HG02642 (cell line): Measurements from ENCODE around the gene IPPK.
"Not testable (repeated sequence)": the region's sequence is repeated elsewhere in the genome, so short reads cannot be mapped to it uniquely, and the experiment has no call there.

Source experiments
- ATAC-seq: cut with Tn5 transposase; IDR thresholded peaks from one replicate; pipeline ENCODE4 v1.9.1; 2021; ENCODE audit warnings: mild to moderate bottlenecking; ENCODE audit not compliant: unreplicated experiment, poor library complexity

Gene IPPK

DNA sequence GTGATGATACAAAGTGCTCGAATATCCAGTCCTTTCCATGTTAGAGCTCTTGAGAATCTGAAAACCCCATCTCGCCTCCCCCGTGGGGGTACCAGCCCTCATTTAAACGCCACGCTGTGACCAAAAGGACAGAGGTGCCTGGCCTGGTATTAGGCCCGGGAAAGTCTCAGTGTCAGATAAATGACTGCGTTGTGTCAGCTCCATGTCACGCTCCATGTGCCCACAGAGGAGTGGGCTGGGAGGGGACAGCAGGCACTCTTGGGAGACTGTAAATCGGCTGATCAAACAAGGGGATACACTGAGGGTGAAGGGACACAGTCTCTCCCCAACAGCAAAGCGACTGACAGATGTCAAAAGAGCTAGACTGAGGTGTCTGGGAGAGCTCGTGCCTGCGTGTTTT is 68.5 kb downstream of the IPPK start:
- no peak for ATAC-seq

DNA sequence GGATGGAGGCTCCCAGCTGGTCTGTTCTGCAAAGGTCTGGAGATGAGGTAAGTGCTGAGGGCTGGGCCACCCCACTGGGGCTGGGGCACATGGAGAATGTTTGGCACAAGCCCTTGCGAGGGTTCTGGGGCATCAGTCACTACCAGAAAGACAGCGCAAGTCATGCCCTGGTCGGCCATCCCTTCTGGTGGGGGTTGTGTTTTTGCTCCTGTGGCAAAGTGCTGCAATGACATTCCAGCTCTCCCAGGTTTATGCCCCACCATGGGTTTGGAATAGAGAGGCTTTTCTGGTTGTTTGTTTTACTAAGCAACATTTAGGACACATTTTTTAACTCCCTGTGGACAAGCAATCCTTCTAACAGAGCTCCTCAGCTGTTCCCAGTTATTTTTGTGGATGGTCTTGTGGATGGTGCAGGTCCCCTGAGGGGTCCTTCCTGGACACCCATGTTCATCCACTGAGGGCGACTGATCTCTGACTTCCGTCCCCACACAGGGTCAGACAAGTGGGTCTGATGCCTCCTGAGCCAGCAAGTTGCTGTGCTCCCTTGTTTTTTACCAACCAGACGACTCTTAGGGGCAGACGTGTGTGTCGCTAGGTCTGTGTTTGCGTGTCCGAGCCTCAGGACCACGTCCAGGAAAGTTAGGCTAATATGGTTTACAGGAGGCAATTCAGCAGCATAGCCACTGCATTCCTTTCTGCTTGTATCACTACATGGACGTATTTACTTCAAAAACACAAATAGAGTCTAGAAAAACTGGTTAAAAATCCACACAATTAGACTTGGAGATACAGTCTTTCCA is 69.3 kb downstream of the IPPK start:
- ATAC-seq = no peak

DNA sequence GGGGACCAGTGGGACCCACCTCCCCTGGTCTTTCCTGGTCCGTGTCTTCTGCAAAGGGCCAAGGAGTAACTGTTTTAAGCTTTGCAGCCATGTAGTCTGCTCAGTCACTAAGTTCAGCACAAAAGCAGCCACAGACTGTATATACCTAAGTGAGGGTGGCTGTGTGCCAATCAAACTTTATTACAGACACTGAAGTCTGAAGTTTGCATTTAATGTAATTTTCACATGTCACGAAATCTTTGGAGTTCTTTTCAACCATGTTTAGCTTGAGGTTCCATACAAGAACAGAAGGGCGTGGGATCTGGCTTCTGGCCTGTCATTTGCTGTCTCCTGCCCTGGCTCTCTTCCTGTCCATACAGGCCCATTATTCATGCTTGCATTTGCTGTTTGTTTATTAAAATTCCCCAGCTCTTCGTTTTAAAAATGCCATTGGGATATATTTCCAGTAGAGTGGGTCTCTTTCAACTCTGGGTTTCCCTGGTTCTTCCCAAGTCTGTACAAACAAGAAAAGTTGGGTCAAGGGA is 69.9 kb downstream of the IPPK start:
- ATAC-seq = no peak

DNA sequence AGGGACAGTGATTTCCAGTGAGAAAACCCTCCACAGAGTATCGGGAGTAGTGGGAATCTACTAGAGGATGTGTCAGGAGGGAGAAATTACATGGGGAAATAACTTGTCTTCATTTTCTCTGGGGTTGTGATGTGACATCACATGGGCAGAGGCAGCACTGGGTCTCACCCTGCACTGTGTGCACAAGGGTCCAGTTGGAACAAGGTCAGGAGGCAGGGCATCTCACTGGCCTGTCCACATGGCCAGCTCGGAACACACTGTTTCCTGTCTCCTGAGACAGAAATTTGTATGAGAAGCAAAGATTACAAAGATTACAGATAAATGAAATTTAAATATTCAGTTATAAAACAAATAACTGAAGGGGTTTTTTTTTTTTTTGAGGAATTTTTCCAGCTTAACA is 71.5 kb downstream of the IPPK start:
- no peak for ATAC-seq

DNA sequence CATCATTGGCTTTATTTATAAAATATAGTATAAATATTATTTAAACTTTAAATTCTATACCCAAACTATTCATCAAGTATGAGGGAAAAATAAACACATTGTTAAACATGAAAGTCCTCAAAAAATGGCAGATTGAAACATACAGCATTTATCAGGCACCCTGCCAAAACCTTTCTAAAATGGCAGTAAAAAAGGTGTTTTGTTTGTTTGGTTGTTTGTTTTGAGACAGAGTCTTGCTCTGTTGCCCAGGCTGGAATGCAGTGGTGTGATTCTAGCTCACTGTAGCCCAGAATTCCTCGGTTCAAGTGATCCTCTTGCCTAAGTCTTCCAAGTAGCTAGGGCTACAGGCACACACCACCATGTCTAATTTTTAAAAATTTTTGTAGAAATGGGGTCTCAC is 74.0 kb downstream of the IPPK start:
- no peak for ATAC-seq

DNA sequence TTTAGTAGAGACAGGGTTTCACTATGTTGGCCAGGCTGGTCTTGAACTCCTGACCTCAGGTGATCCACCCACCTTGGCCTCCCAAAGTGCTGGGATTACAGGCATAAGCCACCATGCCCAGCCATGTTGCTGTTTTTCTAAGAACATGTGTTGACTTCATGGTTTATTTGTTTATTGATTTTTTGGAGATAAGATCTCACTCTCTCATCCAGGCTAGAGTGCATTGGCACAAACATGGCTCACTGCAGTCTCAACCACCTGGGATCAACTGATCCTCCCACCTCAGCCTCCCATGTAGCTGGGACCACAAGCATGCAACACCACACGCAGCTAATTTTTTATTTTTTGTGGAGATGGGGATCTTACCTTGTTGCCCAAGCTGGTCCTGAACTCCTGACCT is 74.9 kb downstream of the IPPK start:
- not testable (repeated sequence) for ATAC-seq

DNA sequence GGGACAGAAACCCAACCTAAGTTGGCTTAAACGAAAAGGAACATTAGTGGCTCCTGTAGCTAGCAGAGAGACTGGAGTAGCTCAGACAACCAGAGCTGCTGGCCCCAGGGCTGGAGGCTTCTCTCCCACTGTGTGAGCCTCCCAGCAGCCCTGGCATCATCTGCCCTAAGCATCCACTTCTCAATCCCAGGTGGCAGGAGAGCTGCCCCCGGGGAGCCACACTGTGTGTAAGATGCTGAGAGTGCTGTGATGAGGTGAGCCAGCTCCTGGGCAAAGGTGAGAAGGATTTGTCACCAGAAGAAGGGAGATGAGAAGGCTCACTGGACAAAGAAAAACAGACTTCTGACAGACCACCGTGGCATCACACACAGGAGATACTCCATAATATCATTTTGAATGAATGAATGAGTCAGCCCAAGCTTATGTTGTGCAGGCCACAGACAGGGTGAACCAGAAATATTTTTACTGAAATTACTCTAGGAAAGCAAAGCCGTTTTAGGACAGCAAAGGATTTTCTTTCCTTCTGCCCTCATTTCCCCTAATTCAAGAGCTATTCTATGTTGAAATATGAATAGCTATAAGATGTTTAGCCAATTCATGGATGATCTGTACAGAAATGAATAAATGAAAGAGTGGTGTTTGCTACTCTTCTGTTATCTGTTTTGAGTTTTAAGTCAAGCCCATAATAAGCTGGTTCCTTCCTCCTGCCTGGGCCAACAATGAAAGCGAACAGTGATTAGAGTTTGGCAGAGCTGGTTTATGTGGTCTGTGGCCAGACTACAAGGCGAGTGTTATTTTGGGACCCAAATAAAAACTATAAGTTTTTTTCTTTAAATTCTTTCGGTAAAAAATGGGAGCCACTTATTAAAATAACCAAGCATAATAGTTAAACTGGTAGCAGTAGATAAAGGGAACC is 76.7 kb downstream of the IPPK start:
- no peak for ATAC-seq

DNA sequence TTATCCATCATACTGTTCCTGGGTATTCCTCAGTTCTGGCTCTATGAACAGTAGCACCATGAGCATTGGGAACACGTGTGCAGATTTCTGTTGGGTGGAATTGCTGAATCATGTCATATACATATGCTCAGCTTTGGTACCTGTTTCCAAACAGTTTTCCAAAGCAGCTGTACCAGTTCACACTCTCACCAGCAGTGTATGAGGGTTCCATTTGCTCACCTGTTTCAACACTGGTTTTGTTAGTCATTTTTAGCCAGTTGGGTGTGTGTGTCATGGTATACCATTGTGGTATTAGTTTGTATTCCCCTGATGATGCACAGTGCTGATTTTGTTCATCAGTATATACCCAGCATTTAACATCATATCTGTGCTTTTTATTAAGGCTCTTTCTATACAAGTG is 77.4 kb downstream of the IPPK start:
- ATAC-seq = no peak

DNA sequence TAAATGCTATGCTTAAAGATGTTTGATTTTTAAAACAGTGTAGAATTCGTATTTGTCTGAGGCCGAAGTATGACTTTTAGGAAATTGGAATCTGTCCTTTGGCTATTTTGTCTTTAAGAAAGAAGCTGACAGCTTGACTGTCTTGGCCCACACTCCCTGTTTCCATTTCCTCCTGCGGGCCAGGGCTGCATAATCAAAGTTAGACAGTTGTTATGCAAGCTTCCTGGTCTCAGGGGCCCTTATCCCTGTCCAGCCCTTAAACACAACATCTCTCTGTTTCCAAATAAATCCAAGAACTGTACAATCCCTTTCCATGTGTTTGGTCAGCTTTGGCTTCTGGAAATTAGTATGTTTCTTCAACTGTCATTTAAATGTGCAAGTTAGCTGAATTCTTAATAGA is 79.6 kb downstream of the IPPK start:
- no peak for ATAC-seq

DNA sequence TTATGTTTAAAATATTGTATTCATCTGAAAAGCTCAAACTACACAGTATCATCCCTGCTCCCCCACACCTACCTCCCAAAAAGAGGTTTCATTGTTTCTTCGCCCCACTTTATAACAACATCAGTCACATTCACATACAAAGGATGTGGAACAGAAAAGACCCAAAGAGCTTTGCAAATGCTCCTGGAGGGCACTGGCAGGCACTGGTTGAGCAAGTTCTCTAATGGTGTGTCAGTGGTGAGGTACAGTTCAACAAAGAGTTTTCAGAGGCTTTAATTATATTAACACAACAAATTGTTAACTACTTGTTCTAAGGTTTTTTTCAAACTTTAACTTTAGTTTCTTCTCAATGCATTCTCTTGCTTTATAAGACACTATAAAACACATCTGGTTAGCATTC is 80.0 kb downstream of the IPPK start:
- ATAC-seq = no peak

DNA sequence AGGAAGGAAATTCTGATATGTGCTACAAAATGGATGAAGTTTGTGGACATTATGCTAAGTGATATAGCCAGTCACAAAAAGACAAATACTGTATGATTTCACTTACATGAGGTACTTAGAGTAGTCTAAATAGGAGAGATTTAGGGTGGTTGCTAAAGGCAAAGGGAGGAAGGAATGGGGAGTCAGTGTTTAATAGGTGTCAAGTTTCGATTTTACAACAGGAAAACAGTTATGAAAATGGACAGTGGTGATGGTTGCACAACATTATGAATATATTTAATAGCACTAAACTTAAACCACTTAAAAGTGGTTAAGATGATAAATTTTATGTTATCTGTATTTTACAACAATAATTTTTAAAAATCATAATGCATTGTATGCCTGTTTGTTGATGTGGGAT is 93.8 kb downstream of the IPPK start:
- ATAC-seq = no peak

DNA sequence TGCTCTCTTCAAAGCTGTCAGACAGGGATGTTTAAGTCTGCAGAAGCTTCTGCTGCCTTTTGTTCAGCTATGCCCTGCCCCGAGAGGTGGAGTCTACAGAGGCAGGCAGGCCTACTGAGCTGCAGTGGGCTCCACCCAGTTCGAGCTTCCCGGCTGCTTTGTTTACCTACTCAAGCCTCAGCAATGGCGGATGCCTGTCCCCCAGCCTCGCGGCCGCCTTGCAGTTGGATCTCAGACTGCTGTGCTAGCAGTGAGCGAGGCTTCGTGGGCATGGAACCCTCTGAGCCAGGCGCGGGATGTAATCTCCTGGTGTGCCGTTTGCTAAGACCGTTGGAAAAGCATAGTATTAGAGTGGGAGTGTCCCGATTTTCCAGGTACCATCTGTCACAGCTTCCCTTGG is 96.3 kb downstream of the IPPK start:
- ATAC-seq = not testable (repeated sequence)

DNA sequence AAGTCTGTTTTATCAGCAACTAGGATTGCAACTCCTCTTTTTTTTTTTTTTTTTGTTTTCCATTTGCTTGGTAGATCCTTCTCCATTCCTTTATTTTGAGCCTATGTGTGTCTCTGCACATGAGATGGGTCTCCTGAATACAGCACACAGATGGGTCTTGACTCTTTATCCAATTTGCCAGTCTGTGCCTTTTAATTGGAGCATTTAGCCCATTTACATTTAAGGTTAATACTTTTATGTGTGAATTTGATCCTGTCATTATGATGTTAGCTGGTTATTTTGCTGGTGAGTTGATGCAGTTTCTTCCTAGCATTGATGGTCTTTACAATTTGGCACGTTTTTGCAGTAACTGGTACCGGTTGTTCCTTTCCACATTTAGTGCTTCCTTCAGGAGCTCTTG is 98.1 kb downstream of the IPPK start:
- ATAC-seq = not testable (repeated sequence)

DNA sequence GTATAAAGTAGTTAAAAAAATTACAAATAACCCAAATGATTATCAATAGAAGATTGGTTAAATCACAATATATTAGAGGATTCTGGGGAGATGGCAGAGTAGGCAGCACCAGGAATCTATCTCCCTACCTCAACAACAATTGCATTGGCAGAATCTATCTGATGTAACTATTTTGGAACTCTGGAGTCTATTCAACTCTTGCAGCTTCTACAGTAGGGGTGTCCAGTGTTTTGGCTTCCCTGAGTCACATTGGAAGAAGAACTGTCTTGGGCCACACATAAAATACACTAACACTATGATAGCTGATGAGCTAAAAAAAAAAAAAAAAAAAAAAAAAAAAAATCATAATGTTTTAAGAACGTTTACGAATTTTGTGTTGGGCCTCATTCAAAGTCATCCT is 104.9 kb downstream of the IPPK start:
- ATAC-seq = no peak

DNA sequence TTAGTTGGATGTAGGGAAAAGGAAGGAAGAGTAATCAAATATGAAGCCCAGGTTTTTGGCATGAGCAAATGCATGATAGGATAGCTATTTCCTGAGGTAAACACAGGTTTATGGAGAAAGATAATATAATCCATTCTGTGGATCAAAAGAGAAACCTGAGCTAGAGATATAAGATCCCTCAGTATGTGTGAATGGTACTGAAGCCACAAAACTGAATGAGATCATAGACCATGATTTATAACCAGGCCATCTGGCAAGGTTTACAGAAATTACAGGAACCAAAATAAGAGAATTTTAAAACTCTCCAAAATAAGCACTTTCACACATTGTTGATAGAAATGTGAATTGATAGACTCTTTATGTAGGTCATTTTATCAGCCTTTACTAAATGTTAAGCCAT is 105.4 kb downstream of the IPPK start:
- no peak for ATAC-seq
